Measurements from ENCODE around the gene TMEM108.

TMEM108 gene

GRCh38 chr3:133162670-133163305 lies 124.6 kb downstream of the TMEM108 start:
- no peak overlapping the region for H3K4me3 ChIP-seq (replicated peaks; ENCODE audit: low read depth, low read length)
- TF ChIP-seq CTCF (IDR thresholded peaks at IDR 0.05; ENCODE audit: low read depth, low read length, missing control alignments), result no peak
- no peak for DNase-seq (ENCODE audit: extremely low read depth, low read depth)

- DNase-seq (ENCODE audit: extremely low read depth, low read depth), result no peak
- no peak for TF ChIP-seq CTCF (IDR thresholded peaks at IDR 0.05; ENCODE audit: low read depth, low read length, missing control alignments)
- H3K4me3 ChIP-seq (replicated peaks; ENCODE audit: low read depth, low read length), result no peak overlapping the region
Observed at GRCh38 chr3:133167340-133168024, 129.3 kb downstream of the TMEM108 start.

GRCh38 chr3:133168025-133168401 lies 129.8 kb downstream of the TMEM108 start:
- TF ChIP-seq CTCF (IDR thresholded peaks at IDR 0.05; ENCODE audit: low read depth, low read length, missing control alignments), result no peak
- no peak for DNase-seq (ENCODE audit: extremely low read depth, low read depth)
- H3K4me3 ChIP-seq (replicated peaks; ENCODE audit: low read depth, low read length), result no peak overlapping the region

- no peak overlapping the region for H3K4me3 ChIP-seq (replicated peaks; ENCODE audit: low read depth, low read length)
- DNase-seq (ENCODE audit: extremely low read depth, low read depth), result no peak
- no peak for TF ChIP-seq CTCF (IDR thresholded peaks at IDR 0.05; ENCODE audit: low read depth, low read length, missing control alignments)
Observed at GRCh38 chr3:133169331-133170068, 131.3 kb downstream of the TMEM108 start.

- no peak overlapping the region for H3K4me3 ChIP-seq (replicated peaks; ENCODE audit: low read depth, low read length)
- no peak for TF ChIP-seq CTCF (IDR thresholded peaks at IDR 0.05; ENCODE audit: low read depth, low read length, missing control alignments)
- no peak for DNase-seq (ENCODE audit: extremely low read depth, low read depth)
Observed at GRCh38 chr3:133171831-133172230, 133.6 kb downstream of the TMEM108 start.

GRCh38 chr3:133181392-133182150 lies 143.4 kb downstream of the TMEM108 start:
- H3K4me3 ChIP-seq (replicated peaks; ENCODE audit: low read depth, low read length), result no peak overlapping the region
- no peak for TF ChIP-seq CTCF (IDR thresholded peaks at IDR 0.05; ENCODE audit: low read depth, low read length, missing control alignments)
- DNase-seq (ENCODE audit: extremely low read depth, low read depth), result no peak
